Vagina (tissue), 2 donors: ENCODE results near the gene YTHDF2. TPM values are rescaled to one million over a fixed set of nuclear protein-coding genes. Genes with fewer than 3 reads are reported as not detected.

Source experiments
- DNase-seq, 2 donors: peaks; one replicate each; pipeline ENCODE4 v3.0.0-alpha.2; 2017; ENCODE audit errors: extremely low spot score in 2 of 2
- H3K27ac ChIP-seq: fragments of 200-600 bp; sonication (generic); one replicate; pipeline ENCODE4 v1.5.1; 2019
- H3K27me3 ChIP-seq: fragments of 200-600 bp; sonication (generic); one replicate; pipeline ENCODE4 v1.5.1; 2019
- H3K36me3 ChIP-seq, 2 donors: fragments of 200-600 bp; sonication (generic); one replicate each; pipeline ENCODE4 v1.5.1; 2017 to 2019
- H3K4me1 ChIP-seq: fragments of 200-600 bp; sonication (generic); one replicate; pipeline ENCODE4 v1.5.1; 2019
- H3K4me3 ChIP-seq, 2 donors: fragments of 200-600 bp; sonication (generic); 1 replicate in 1 of 2; 2 replicates in 1 of 2; pipeline ENCODE4 v1.5.1; 2016 to 2019
- H3K9me3 ChIP-seq: fragments of 200-600 bp; sonication (generic); one replicate; pipeline ENCODE4 v1.5.1; 2019
- POLR2A ChIP-seq, 2 donors: fragments of 450-650 bp; IDR thresholded peaks; one replicate each; pipeline ENCODE4 v1.6.1; 2017; ENCODE audit warnings: antibody characterized with exemption in 2 of 2, mild to moderate bottlenecking in 2 of 2, moderate library complexity in 2 of 2
- POLR2AphosphoS5 ChIP-seq, 2 donors: sonication (generic); formaldehyde crosslinking; IDR thresholded peaks; one replicate each; pipeline ENCODE4 v1.9.0; 2017; ENCODE audit warnings: antibody characterized with exemption in 2 of 2, mild to moderate bottlenecking in 2 of 2, low read depth in 1 of 2; ENCODE audit not compliant: insufficient read depth in 1 of 2
- intact Hi-C: fragments of 100-400 bp; cut with DNase I; formaldehyde crosslinking; loops from one replicate; pipeline ENCODE4 v1.15.1; 2023
- total RNA-seq: library from RNA; depleted of rRNA; stranded (reverse); fragments of >200 nt; gene quantifications from one replicate; pipeline ENCODE4 v1.2.3, GENCODE V29; 2016
- TF ChIP-seq, protein P1 (sequence below), 3 experiments: fragments of 450-650 bp in 2 of 3; fragments of 200-600 bp in 1 of 3; sonication (generic) in 1 of 3; IDR thresholded peaks; one replicate each; pipeline ENCODE4 v1.5.1; 2017 to 2019; ENCODE audit warnings: antibody characterized with exemption in 3 of 3, mild to moderate bottlenecking in 2 of 3, moderate library complexity in 2 of 3

YTHDF2 gene
- total RNA-seq, 1 donor from 2014 or later = 61.9 TPM

DNA sequence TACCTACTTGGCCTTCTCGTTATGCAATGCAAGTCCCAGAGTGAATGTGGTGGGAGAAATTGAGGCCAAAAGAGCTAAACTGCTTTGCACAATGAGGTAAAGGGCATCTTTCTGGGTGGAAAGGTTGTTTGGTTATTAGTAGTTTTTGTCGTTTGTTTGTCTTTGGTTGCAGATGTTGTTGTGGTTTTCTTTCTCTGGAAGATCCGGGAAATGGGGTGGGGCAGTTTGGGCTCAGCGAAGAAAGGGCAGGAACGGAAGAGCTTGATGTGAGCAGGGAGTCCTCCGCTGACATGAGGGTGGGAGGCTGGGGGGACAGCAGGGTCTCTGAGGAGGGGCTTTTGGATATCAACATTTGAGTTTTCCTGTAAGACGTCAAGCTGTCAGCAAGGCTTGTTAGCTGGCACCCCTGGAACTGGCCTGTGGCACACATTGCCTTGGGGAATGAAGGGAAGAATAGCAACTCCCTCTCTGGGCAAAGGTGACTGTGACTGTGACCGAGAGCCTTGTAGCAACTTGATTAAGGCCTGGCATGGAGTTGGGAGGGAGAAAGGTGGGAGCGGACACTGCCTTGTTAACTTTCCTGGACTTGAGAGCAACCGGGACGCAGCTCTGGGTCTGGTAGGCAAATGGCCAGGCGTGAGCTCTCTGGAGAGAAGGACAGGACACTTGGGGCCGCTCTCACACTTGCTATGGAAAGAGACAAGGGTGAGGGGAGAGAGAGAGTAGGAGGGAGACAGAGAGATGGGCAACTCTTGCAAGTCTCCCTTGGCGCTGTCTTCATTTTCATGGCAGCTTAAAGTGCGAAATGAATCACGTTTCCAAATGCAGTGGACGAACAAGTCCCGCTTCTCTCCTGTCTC lies 59.8 kb downstream of the YTHDF2 start:
- intact Hi-C loops = no loop called here
- H3K27me3 ChIP-seq = no peaks in the 10 kb centered on the region
- DNase-seq = no peak

DNA sequence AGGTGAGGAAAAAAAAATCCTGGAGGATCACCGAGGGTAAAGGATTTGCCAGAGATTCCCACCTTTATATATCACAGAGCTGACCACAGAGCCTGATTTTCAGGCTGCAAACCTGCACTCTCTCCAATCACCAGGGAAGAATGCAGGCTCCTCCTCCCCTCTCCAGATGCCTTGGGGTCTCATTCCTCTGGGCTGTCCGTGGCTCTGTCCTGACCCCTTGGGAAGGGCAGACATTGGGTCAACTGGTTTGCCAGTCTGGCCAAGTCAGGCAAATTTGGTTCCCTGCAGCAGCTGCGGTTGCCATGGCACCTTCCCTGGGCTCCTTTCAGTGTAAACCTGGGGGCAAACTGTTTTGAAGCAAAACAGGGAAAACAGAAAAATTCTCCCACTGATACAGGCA lies 63.6 kb downstream of the YTHDF2 start:
- Histone ChIP-seq H3K27ac (no peak overlapping the region), H3K4me1 (no peaks in the 10 kb centered on the region), H3K36me3 (no peaks in the 10 kb centered on the region), H3K4me3 (no peak overlapping the region), H3K27me3 (no peaks in the 10 kb centered on the region), H3K9me3 (no peaks in the 10 kb centered on the region)
- DNase-seq = no peak
- intact Hi-C loops = no loop called here
- TF ChIP-seq, protein P1, sequence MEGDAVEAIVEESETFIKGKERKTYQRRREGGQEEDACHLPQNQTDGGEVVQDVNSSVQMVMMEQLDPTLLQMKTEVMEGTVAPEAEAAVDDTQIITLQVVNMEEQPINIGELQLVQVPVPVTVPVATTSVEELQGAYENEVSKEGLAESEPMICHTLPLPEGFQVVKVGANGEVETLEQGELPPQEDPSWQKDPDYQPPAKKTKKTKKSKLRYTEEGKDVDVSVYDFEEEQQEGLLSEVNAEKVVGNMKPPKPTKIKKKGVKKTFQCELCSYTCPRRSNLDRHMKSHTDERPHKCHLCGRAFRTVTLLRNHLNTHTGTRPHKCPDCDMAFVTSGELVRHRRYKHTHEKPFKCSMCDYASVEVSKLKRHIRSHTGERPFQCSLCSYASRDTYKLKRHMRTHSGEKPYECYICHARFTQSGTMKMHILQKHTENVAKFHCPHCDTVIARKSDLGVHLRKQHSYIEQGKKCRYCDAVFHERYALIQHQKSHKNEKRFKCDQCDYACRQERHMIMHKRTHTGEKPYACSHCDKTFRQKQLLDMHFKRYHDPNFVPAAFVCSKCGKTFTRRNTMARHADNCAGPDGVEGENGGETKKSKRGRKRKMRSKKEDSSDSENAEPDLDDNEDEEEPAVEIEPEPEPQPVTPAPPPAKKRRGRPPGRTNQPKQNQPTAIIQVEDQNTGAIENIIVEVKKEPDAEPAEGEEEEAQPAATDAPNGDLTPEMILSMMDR (IDR thresholded peaks at IDR 0.05) = no peak
- TF ChIP-seq POLR2A (IDR thresholded peaks at IDR 0.05) (no peak), POLR2AphosphoS5 (IDR thresholded peaks at IDR 0.05; ENCODE audit: insufficient read depth in 1 of 2, low read depth in 1 of 2) (no peak)

More for the DNA sequence above, 59.8 kb downstream of the YTHDF2 start:
- H3K9me3 ChIP-seq = no peaks in the 10 kb centered on the region
- H3K36me3 ChIP-seq = no peaks in the 10 kb centered on the region
- no peak overlapping the region for H3K27ac ChIP-seq
- TF ChIP-seq, protein P1 (IDR thresholded peaks at IDR 0.05) = no peak
- TF ChIP-seq POLR2AphosphoS5 (IDR thresholded peaks at IDR 0.05; ENCODE audit: insufficient read depth in 1 of 2, low read depth in 1 of 2) = no peak
- no peak for TF ChIP-seq POLR2A (IDR thresholded peaks at IDR 0.05)
- H3K4me3 ChIP-seq = no peak overlapping the region
- H3K4me1 ChIP-seq = no peaks in the 10 kb centered on the region

DNA sequence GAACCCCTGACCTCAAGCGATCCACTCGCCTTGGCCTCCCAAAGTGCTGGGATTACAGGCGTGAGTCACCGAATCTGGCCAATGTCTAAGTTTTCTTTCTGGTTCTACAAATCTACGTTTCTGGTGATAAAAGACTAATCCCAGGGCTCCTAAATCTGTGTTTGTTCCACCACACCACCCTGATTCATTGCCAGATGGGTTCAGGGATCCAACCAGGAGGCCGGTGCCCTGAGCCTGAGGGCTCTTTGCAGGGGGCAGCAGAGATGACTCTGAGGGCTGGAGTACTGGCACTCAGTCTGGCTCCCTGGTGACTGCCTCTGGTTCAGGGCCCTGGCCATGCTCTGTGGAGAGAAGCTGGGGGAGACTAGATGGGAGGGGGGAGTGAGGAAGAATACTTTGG lies 64.7 kb downstream of the YTHDF2 start:
- intact Hi-C loops = no loop called here

DNA sequence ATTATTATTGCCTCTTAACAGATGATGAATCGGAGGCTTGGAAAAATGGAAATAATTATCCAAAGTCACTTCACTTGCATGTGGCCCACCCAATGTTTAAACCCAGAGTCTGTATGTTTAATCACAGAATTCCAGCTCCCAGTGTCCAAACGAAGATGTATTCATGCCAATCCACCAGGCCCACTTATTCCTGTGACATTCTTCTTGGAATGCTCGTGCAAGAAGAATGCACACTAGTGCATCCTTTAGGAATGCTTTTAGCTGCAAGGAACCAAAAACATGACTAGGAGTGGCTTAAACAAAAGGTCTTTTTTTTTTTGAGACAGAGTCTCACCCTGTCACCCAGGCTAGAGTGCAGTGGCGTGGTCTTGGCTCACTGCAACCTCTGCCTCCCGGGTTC lies 66.3 kb downstream of the YTHDF2 start:
- intact Hi-C loops = no loop called here
- no peaks in the 10 kb centered on the region for H3K4me1 ChIP-seq
- no peak overlapping the region for H3K4me3 ChIP-seq
- H3K36me3 ChIP-seq = no peaks in the 10 kb centered on the region
- DNase-seq = no peak
- H3K27ac ChIP-seq = no peak overlapping the region
- no peak for TF ChIP-seq POLR2A (IDR thresholded peaks at IDR 0.05)
- TF ChIP-seq, protein P1 (IDR thresholded peaks at IDR 0.05) = no peak
- no peak for TF ChIP-seq POLR2AphosphoS5 (IDR thresholded peaks at IDR 0.05; ENCODE audit: insufficient read depth in 1 of 2, low read depth in 1 of 2)
- H3K27me3 ChIP-seq = no peaks in the 10 kb centered on the region
- H3K9me3 ChIP-seq = no peaks in the 10 kb centered on the region

More for the DNA sequence above, 64.7 kb downstream of the YTHDF2 start:
- no peaks in the 10 kb centered on the region for H3K27me3 ChIP-seq
- no peak overlapping the region for H3K27ac ChIP-seq
- TF ChIP-seq, protein P1 (IDR thresholded peaks at IDR 0.05) = no peak
- no peak for TF ChIP-seq POLR2AphosphoS5 (IDR thresholded peaks at IDR 0.05; ENCODE audit: insufficient read depth in 1 of 2, low read depth in 1 of 2)
- TF ChIP-seq POLR2A (IDR thresholded peaks at IDR 0.05) = no peak
- no peak for DNase-seq
- H3K36me3 ChIP-seq = no peaks in the 10 kb centered on the region
- H3K4me3 ChIP-seq = no peak overlapping the region
- no peaks in the 10 kb centered on the region for H3K4me1 ChIP-seq
- no peaks in the 10 kb centered on the region for H3K9me3 ChIP-seq

DNA sequence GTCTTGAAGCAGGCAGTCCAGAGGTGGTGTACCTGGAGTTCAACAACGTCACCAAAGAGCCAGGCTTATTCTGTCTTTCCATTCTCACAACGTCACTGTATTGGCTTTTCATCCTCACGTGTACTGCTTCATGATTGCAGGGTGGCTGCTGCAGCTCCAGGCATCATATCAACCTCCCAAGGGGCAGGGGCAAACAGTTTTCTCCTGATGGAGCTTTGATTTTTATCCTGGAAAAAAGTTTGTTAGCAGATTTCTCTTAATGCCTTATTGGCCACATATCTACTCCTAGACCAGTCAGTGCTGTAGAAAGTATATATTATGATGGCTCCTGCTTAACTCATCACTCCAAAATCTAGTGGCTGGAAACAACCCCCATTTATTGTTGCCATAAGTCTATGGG lies 66.9 kb downstream of the YTHDF2 start:
- Histone ChIP-seq H3K27me3 (no peaks in the 10 kb centered on the region), H3K36me3 (no peaks in the 10 kb centered on the region), H3K27ac (no peak overlapping the region), H3K4me1 (no peaks in the 10 kb centered on the region), H3K4me3 (no peak overlapping the region), H3K9me3 (no peaks in the 10 kb centered on the region)
- no peak for DNase-seq
- intact Hi-C loops = no loop called here
- TF ChIP-seq, protein P1 (IDR thresholded peaks at IDR 0.05) = no peak
- no peak for TF ChIP-seq POLR2A (IDR thresholded peaks at IDR 0.05)
